Jurkat, Clone E6-1 (cell line): Measurements from ENCODE around the gene USP31. TPM values are rescaled to one million over a fixed set of nuclear protein-coding genes. Genes with fewer than 3 reads are reported as not detected.

Experiments
- DNase-seq: peaks from one replicate; pipeline ENCODE4 v3.0.0-alpha.2; 2011; ENCODE audit warnings: low read depth, low spot score
- H3K4me3 ChIP-seq: 2 replicates; pipeline ENCODE4 v1.5.1; 2011; ENCODE audit warnings: mild to moderate bottlenecking, low read length, control low read depth, moderate library complexity
- polyA plus RNA-seq: library from polyadenylated mRNA; unstranded; fragments of >200 nt; gene quantifications from one replicate; pipeline ENCODE4 v1.2.1, GENCODE V29; 2012; ENCODE audit warnings: missing spikeins; ENCODE audit not compliant: insufficient read length, insufficient read depth

The USP31 gene
- polyA plus RNA-seq: 3.2 TPM

DNA sequence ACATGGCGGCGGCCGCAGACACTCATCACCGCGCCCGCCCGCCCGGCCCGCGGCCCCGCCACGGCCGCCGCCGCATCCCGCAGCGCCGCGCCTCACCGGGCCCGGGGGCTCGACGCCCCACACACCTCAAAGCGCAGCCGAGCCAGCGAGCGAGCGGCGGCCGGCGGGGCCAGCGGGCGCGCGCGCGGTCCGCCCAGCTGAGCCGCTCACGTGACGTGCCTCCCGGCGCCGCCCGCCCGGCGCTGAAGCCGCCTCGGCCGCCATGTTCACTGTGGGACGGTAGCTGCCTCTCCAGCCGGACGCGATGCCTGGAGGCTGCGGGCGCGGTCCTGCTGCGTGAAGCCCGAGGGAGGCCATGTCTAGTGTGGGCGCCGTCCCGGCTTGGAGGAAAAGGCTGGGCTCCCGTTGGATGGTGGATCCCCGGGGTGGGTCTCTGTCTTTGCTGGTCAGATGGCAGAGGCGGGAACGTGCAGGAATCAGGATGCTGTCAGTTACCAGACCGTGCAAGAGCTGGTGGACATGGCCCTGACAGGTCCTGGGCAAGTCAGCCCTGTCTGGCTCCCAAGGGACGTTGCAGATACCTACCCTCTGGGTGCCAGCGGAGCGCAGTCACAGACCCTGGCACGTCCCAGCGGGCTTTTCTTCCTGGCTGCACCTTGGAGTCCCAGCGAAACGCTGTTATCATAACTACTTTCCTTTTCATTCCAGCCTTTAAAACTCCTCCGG lies at the start of gene USP31:
Gene USP31, minus strand, starts transcription at position 186 of the 726 bp plus-strand sequence. Its CDS starts 182 bp downstream, at position 4.
- peak within 1 kb of the TSS; percentile 83 for H3K4me3 ChIP-seq
- DNase-seq: peak; percentile 84

- no peak for DNase-seq
- no peak overlapping the region for H3K4me3 ChIP-seq
Observed at GRCh38 chr16:23196539-23196938, 47.3 kb upstream of the USP31 start.

GRCh38 chr16:23195366-23195978 lies 46.2 kb upstream of the USP31 start:
- H3K4me3 ChIP-seq: no peak overlapping the region
- no peak for DNase-seq

DNA sequence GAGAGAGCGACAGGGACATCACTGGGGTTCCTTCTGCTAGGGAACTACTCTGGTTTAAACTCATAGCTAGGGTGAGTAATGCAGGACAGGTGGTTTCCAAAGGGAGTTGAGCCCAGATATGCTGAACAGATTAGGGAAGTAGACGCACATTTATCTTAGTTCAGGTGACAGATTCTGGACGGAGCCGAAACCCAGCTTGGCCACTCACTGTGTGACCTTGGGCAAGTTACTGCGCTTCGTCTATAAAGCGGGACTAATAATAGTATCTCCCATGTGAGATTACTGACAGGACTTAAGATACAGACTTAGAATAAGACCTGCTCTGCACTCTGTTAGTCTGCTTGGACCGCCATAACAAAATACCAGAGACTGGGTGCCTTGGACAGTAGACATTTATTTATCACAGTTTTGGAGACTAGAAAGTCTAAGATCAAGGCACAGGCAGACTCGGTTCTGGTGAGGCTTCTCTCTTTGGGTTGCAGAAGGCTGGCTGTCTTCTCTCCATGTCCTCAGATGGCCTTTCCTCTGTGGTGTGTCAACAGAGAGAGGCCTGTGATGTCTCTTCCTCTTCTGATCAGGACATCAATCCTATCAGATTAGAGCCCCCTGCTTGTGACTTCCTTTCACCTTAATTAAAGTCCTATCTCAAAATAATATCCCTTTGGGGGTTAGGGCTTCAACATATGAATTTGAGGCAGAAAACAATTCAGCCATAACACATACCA lies 45.4 kb upstream of the USP31 start:
- no peak overlapping the region for H3K4me3 ChIP-seq
- DNase-seq: no peak

DNA sequence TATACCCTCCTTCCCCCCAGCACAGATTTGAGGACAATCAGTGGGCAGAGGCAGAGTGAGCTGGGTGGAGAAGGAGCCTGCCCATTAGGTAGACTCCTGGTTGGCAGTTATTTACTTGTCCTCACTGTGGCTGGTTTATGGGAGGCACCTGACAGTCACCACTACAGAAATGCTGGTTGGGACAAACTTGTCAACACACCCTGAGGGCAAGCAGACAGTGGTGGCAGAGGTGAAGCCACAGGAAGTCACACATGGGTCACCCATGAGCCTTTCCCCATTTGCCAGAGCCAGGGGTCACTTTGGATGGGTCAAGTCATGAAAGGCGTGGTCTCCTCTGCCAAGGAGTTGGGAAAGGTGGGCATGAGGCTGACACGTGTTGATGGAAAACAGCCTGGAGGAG lies 39.7 kb upstream of the USP31 start:
- no peak for DNase-seq

GRCh38 chr16:23187341-23187740 lies 38.1 kb upstream of the USP31 start:
- no peak for DNase-seq
- no peak overlapping the region for H3K4me3 ChIP-seq

More for the DNA sequence above, 39.7 kb upstream of the USP31 start:
- H3K4me3 ChIP-seq: no peak overlapping the region

DNA sequence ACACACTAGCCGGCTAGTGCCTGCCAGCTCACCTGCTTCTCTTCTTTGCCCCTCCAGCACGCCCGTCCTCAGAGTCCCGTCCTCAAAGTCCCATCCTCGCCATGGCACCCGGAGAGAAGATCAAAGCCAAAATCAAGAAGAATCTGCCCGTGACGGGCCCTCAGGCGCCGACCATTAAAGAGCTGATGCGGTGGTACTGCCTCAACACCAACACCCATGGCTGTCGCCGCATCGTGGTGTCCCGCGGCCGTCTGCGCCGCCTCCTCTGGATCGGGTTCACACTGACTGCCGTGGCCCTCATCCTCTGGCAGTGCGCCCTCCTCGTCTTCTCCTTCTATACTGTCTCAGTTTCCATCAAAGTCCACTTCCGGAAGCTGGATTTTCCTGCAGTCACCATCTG lies 36.9 kb upstream of the USP31 start:
- DNase-seq: no peak
- no peak overlapping the region for H3K4me3 ChIP-seq

DNA sequence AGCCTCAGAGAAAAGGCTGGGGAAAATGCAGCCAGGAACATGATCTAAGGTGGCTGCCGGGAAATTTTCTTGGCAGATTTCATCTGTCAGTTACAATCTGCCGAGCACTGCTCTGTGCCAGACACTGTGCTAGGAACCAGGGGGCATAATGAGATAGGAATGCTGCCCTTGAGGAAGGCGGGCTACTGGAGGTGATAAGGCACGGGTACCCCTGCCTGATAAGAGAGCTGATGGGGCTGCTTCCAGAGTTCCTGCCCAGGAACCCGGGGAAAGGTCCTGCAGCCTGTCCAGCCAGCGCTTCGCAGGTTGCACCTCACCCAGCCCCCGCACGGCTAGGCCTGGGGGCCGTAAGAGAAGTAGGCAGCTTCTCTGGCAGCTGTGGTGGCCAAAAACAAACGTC lies 36.4 kb upstream of the USP31 start:
- no peak for DNase-seq
- no peak overlapping the region for H3K4me3 ChIP-seq

- no peak for DNase-seq
- no peak overlapping the region for H3K4me3 ChIP-seq
Observed at GRCh38 chr16:23183543-23183862, 34.3 kb upstream of the USP31 start.

GRCh38 chr16:23182679-23183542 lies 33.7 kb upstream of the USP31 start, which contains the start of gene SCNN1G:
Gene SCNN1G, plus strand, starts transcription at chr16:23182745. Its CDS starts 3,527 bp downstream, at chr16:23186272.
- no peak for DNase-seq
- no peak within 1 kb of the TSS for H3K4me3 ChIP-seq

GRCh38 chr16:23182206-23182678 lies 33.0 kb upstream of the USP31 start:
- peak; percentile 44 for DNase-seq
- no peak overlapping the region for H3K4me3 ChIP-seq

- no peak for DNase-seq
- no peak overlapping the region for H3K4me3 ChIP-seq
Observed at GRCh38 chr16:23181506-23181905, 32.3 kb upstream of the USP31 start.

DNA sequence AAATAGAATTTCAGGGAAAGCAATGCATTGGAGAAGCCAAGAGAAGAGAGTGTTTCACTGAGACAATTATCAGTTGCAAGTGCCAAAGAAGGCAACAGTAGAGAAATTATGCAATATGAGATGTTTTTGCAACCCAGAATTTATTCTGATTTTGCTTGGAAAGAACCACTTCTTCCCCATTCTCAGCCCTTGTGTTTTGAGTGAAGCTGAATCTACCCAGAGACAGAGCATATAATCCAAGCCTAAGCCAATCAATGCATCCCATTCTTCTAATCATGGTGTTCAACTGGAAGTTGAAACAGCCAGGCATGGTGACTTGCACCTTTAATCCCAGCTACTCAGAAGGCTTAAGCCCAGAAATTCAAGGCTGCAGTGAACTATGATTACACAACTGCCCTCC lies 26.4 kb upstream of the USP31 start:
- no peak overlapping the region for H3K4me3 ChIP-seq
- DNase-seq: no peak

- DNase-seq: peak; percentile 5
- H3K4me3 ChIP-seq: no peak overlapping the region
Observed at GRCh38 chr16:23174622-23175021, 25.4 kb upstream of the USP31 start.

DNA sequence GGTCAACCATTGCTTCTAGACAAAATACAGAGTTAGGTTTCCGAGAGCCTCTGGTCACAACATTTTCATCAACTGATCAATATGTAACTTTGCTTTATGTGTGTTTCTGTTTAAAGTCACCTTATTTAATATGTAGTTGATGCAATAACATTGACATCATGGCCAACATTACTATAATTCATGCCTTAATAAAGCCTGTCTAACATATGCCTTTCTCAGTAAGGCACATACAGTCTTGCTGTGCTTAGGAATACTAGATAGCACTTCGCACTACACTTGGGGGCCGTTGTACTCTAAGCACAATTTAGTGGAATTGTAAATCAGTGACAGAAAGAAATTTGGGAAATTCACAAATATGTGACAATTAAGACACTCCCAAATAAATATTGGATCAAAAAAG lies 23.7 kb upstream of the USP31 start:
- DNase-seq: no peak
- no peak overlapping the region for H3K4me3 ChIP-seq

GRCh38 chr16:23172583-23172982 lies 23.3 kb upstream of the USP31 start:
- no peak overlapping the region for H3K4me3 ChIP-seq
- DNase-seq: no peak

DNA sequence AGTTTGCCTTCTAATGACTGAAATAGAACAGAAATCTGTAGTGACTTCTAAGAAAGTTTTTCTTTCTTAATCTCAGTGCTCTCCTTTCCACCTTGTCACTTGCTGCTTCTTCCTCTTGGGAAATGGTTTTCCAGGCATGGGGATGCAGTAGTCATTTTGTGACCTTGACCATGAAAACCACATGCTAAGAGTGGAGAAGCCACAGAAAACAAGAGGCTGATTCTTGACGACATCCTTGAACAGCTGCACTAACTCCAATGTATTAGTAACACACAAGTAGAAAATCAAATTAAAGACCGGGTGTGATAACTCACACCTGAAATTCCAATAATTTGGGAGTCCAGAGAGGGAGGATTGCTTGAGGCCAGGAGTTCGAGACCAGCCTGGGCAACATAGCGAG lies 15.5 kb upstream of the USP31 start:
- H3K4me3 ChIP-seq: no peak overlapping the region

GRCh38 chr16:23163921-23164320 lies 14.7 kb upstream of the USP31 start:
- no peak for DNase-seq
- no peak overlapping the region for H3K4me3 ChIP-seq

More for the DNA sequence above, 15.5 kb upstream of the USP31 start:
- no peak for DNase-seq

DNA sequence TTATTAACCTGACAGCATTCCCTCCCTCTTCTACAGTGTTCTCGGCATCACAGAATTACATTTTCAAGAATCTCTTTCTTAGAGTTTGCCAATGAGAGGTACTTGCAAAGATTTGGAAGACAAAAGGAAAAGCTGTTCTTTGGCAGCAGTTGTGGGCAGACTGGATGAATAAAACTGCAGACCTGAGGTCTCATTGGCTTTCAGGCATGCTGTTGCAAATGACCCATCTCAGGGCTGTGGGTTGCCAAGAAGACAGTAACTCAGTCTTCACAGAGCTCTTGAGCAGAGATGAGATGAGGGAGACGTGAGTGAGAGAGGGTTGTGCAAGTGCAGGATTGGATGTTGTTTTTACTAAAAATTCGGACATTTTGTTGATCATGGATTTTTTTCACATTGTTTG lies 11.3 kb upstream of the USP31 start:
- no peak for DNase-seq
- H3K4me3 ChIP-seq: no peak overlapping the region
